Astrocyte (in vitro differentiated cells and primary cell): ENCODE data around the gene THBS3. TPM values are rescaled to one million over a fixed set of nuclear protein-coding genes. Genes with fewer than 3 reads are reported as not detected.
A peak's percentile ranks its signal among the peaks of the same experiment; 100 is the strongest.

Experiments used
- DNase-seq: peaks from one replicate; pipeline ENCODE4 v3.0.0-alpha.2; 2010; ENCODE audit warnings: low read depth
- FAIRE-seq: peaks from 2 replicates; lab custom pipeline; 2011; peaks lifted over from hg19 to GRCh38; lab: Jason Lieb, UNC
- H2AFZ ChIP-seq: 2 replicates; pipeline ENCODE4 v1.6.0; 2012; ENCODE audit warnings: low read depth, low read length, inconsistent platforms
- H3K27ac ChIP-seq: 2 replicates; pipeline ENCODE4 v1.5.1; 2011; ENCODE audit warnings: low read depth, low read length, inconsistent platforms
- H3K27me3 ChIP-seq: 2 replicates; pipeline ENCODE4 v1.6.0; 2011; ENCODE audit warnings: low read length, inconsistent platforms; ENCODE audit not compliant: insufficient read depth
- H3K36me3 ChIP-seq: 2 replicates; pipeline ENCODE4 v1.5.1; 2011; ENCODE audit warnings: low read length, inconsistent platforms; ENCODE audit not compliant: insufficient read depth
- H3K4me1 ChIP-seq: 2 replicates; pipeline ENCODE4 v1.5.1; 2011; ENCODE audit warnings: low read length, inconsistent platforms; ENCODE audit not compliant: insufficient read depth
- H3K4me2 ChIP-seq: 2 replicates; pipeline ENCODE4 v1.6.0; 2012; ENCODE audit warnings: low read length, inconsistent platforms
- H3K4me3 ChIP-seq: 2 replicates; pipeline ENCODE4 v1.5.1; 2011; ENCODE audit warnings: low read depth, mild to moderate bottlenecking, low read length, inconsistent platforms; ENCODE audit not compliant: insufficient read depth
- H3K79me2 ChIP-seq: 2 replicates; pipeline ENCODE4 v1.6.0; 2012; ENCODE audit warnings: mild to moderate bottlenecking, low read length, inconsistent platforms; ENCODE audit not compliant: insufficient read depth
- H3K9ac ChIP-seq: 2 replicates; pipeline ENCODE4 v1.6.0; 2012; ENCODE audit warnings: mild to moderate bottlenecking, low read length, inconsistent platforms
- H3K9me3 ChIP-seq: 2 replicates; pipeline ENCODE4 v1.5.1; 2012; ENCODE audit warnings: low read depth, mild to moderate bottlenecking, low read length, inconsistent platforms; ENCODE audit not compliant: insufficient read depth
- H4K20me1 ChIP-seq: 2 replicates; pipeline ENCODE4 v1.6.0; 2012; ENCODE audit warnings: low read length, inconsistent platforms; ENCODE audit not compliant: insufficient read depth
- H3K27ac Mint-ChIP-seq: one replicate; pipeline ENCODE4 v1.8.0; 2021; ENCODE audit warnings: mild to moderate bottlenecking, mixed read lengths; ENCODE audit not compliant: unreplicated experiment
- H3K27me3 Mint-ChIP-seq: one replicate; pipeline ENCODE4 v1.8.0; 2021; ENCODE audit warnings: low read depth, mixed read lengths; ENCODE audit not compliant: unreplicated experiment
- H3K36me3 Mint-ChIP-seq: one replicate; pipeline ENCODE4 v1.8.0; 2021; ENCODE audit warnings: low read depth, mixed read lengths; ENCODE audit not compliant: unreplicated experiment
- H3K4me1 Mint-ChIP-seq: one replicate; pipeline ENCODE4 v1.8.0; 2021; ENCODE audit warnings: low read depth, mixed read lengths; ENCODE audit not compliant: unreplicated experiment
- H3K4me3 Mint-ChIP-seq: one replicate; pipeline ENCODE4 v1.8.0; 2021; ENCODE audit warnings: mild to moderate bottlenecking, moderate library complexity, mixed read lengths; ENCODE audit not compliant: unreplicated experiment
- H3K9me3 Mint-ChIP-seq: one replicate; pipeline ENCODE4 v1.8.0; 2021; ENCODE audit warnings: mild to moderate bottlenecking, mixed read lengths; ENCODE audit not compliant: unreplicated experiment
- EZH2 ChIP-seq: IDR thresholded peaks from 2 replicates; pipeline ENCODE4 v1.6.1; 2012; ENCODE audit warnings: mild to moderate bottlenecking, low read length, inconsistent platforms; ENCODE audit not compliant: insufficient read depth
- total RNA-seq: library from RNA; stranded (reverse); gene quantifications from 2 replicates; pipeline ENCODE4 v1.2.1, GENCODE V29; 2021
- TF ChIP-seq, protein P1 (sequence below): IDR thresholded peaks from 2 replicates; pipeline ENCODE4 v1.5.1; 2011; ENCODE audit warnings: low read depth, mild to moderate bottlenecking, inconsistent platforms, low read length, moderate library complexity; ENCODE audit not compliant: insufficient read depth

The THBS3 gene
- total RNA-seq, 1 donor from 2014 or later, result 153 TPM

DNA sequence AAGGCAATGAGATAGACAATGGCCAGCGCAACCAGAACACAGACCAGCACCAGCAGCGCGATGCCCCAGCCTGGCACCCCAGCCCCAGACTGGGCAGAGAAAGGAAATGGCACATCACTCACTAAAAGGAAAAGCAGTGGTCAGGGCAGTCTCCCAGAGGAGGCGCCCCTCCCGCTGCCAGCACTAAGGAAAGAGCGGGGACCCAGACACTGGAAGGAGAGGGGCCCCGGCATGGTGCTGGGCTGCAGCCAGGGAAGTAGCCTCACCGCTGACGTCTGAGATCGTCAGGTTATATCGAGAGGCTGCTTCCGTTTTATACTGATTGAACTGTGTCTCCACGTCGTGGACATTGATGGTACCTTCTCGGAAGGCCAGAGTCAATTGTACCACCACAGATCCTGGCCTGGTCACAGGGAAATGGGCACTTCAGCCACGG, 20.2 kb downstream of the THBS3 start:
- Histone ChIP-seq H4K20me1 (no peaks in the 10 kb centered on the region), H3K79me2 (no peaks in the 10 kb centered on the region), H3K36me3 (peaks cover 6% of the 10 kb centered on the region), H3K4me2 (no peak overlapping the region), H3K27ac (no peak overlapping the region), H3K9ac (no peak overlapping the region), H2AFZ (no peak overlapping the region), H3K4me3 (no peak overlapping the region), H3K27me3 (no peaks in the 10 kb centered on the region), H3K9me3 (no peaks in the 10 kb centered on the region), H3K4me1 (no peaks in the 10 kb centered on the region)
- Mint-ChIP-seq H3K27ac (no peak overlapping the region), H3K36me3 (peaks cover 11% of the 10 kb centered on the region), H3K4me3 (peak overlapping the region; percentile 27), H3K4me1 (peaks cover 2% of the 10 kb centered on the region), H3K27me3 (peaks cover 1% of the 10 kb centered on the region), H3K9me3 (peaks cover 3% of the 10 kb centered on the region)
- DNase-seq, result no peak
- TF ChIP-seq, protein P1, sequence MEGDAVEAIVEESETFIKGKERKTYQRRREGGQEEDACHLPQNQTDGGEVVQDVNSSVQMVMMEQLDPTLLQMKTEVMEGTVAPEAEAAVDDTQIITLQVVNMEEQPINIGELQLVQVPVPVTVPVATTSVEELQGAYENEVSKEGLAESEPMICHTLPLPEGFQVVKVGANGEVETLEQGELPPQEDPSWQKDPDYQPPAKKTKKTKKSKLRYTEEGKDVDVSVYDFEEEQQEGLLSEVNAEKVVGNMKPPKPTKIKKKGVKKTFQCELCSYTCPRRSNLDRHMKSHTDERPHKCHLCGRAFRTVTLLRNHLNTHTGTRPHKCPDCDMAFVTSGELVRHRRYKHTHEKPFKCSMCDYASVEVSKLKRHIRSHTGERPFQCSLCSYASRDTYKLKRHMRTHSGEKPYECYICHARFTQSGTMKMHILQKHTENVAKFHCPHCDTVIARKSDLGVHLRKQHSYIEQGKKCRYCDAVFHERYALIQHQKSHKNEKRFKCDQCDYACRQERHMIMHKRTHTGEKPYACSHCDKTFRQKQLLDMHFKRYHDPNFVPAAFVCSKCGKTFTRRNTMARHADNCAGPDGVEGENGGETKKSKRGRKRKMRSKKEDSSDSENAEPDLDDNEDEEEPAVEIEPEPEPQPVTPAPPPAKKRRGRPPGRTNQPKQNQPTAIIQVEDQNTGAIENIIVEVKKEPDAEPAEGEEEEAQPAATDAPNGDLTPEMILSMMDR, result no peak
- TF ChIP-seq EZH2, result no peak
- no peak for FAIRE-seq

DNA sequence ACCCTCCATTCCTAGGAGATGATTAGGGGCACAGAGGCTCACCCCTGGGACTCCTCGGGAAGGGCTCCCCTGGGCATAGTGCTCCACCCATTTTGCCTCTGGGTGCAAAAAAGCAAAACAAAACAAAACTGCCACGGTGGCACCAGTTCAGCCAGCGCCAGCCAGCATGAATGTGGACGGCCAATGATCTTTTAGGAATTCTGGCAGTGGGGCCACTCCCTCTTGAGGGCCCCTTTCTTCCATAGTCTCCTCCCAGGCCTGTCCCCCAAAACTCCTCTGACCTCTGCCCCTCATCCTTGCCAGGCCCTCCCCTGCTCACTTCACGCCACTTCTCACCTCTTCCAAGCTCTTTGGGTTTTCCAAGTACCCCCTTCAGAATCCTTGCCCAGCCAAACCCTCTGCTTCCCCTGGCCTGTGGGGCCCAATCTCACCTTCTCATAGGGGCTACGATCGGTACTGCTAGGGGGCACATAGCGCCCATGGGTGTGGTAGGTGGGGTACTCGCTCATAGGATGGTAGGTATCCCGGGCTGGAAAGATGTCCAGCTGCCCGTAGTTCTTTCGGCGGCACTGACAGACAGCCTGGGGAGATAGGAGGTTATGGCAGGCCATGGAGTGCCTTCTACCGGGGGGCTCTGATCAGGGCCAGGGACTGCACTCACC, 20.8 kb downstream of the THBS3 start:
- H3K27me3 Mint-ChIP-seq, result peaks cover 1% of the 10 kb centered on the region
- no peaks in the 10 kb centered on the region for H3K4me1 ChIP-seq
- no peaks in the 10 kb centered on the region for H3K9me3 ChIP-seq
- H3K9ac ChIP-seq, result no peak overlapping the region
- H3K4me2 ChIP-seq, result no peak overlapping the region
- no peak overlapping the region for H3K4me3 ChIP-seq
- no peaks in the 10 kb centered on the region for H4K20me1 ChIP-seq
- FAIRE-seq, result no peak
- no peak overlapping the region for H2AFZ ChIP-seq
- H3K79me2 ChIP-seq, result no peaks in the 10 kb centered on the region
- H3K9me3 Mint-ChIP-seq, result peaks cover 3% of the 10 kb centered on the region
- TF ChIP-seq, protein P1, result no peak
- TF ChIP-seq EZH2, result no peak
- H3K36me3 Mint-ChIP-seq, result peaks cover 14% of the 10 kb centered on the region
- H3K4me3 Mint-ChIP-seq, result peak overlapping the region; percentile 27
- H3K27ac ChIP-seq, result no peak overlapping the region
- no peaks in the 10 kb centered on the region for H3K27me3 ChIP-seq
- DNase-seq, result no peak
- peaks cover 6% of the 10 kb centered on the region for H3K36me3 ChIP-seq
- no peak overlapping the region for H3K27ac Mint-ChIP-seq
- peaks cover 2% of the 10 kb centered on the region for H3K4me1 Mint-ChIP-seq

DNA sequence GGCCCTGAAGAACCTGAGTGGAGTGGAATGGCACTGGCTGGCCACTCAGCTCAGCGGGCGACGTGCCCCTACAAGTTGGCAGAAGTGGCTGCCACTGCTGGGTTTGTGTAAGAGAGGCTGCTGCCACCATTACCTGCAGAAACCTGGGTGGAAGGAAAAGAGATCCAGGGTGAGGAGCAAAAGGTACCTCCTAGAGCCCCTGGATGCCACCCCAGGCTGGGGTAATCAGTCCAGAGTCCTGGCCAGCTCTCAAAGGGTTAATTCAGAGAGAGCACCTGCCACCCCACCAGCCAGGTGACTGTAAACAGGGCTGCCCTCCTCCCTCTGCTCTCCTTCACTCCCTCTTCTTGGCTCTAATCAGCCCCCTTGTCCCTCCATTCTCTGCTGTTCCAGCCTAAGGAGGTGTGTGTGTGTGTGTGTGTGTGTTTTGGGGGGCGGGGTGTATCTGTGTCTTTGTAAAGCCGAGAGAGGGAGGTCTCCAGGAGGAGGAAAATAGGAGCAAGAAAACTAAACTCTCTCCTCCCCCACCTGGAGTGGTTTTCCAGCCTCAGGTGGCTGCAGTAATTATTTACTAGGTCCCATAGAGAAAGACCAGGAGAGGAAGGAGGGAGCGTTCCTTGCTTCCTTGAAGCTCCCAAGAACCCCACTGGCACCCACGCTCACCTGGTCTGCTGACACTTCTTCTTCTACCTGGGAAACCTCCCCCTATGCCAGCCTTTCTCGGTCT, 21.5 kb downstream of the THBS3 start:
- no peaks in the 10 kb centered on the region for H3K9me3 ChIP-seq
- peaks cover 1% of the 10 kb centered on the region for H3K27me3 Mint-ChIP-seq
- no peak overlapping the region for H3K9ac ChIP-seq
- peaks cover 14% of the 10 kb centered on the region for H3K36me3 Mint-ChIP-seq
- no peak for FAIRE-seq
- H3K79me2 ChIP-seq, result no peaks in the 10 kb centered on the region
- H3K4me1 ChIP-seq, result no peaks in the 10 kb centered on the region
- no peak for DNase-seq
- H3K4me3 Mint-ChIP-seq, result no peak overlapping the region
- TF ChIP-seq EZH2, result no peak
- TF ChIP-seq, protein P1, result no peak
- no peak overlapping the region for H2AFZ ChIP-seq
- H4K20me1 ChIP-seq, result no peaks in the 10 kb centered on the region
- no peak overlapping the region for H3K27ac Mint-ChIP-seq
- H3K27me3 ChIP-seq, result no peaks in the 10 kb centered on the region
- H3K4me2 ChIP-seq, result no peak overlapping the region
- no peak overlapping the region for H3K4me3 ChIP-seq
- peaks cover 6% of the 10 kb centered on the region for H3K36me3 ChIP-seq
- peaks cover 2% of the 10 kb centered on the region for H3K4me1 Mint-ChIP-seq
- no peak overlapping the region for H3K27ac ChIP-seq
- peaks cover 3% of the 10 kb centered on the region for H3K9me3 Mint-ChIP-seq
